Glomerular visceral epithelial cell (primary cell): ENCODE measurements around the gene FAM3A.
A peak's percentile ranks its signal among the peaks of the same experiment; 100 is the strongest.
"Not testable (repeated sequence)": the region's sequence is repeated elsewhere in the genome, so short reads cannot be mapped to it uniquely, and the experiment has no call there.

Source experiments
- DNase-seq: peaks from one replicate; pipeline ENCODE4 v3.0.0-alpha.2; 2016; ENCODE audit errors: extremely low spot score

Gene FAM3A

DNA sequence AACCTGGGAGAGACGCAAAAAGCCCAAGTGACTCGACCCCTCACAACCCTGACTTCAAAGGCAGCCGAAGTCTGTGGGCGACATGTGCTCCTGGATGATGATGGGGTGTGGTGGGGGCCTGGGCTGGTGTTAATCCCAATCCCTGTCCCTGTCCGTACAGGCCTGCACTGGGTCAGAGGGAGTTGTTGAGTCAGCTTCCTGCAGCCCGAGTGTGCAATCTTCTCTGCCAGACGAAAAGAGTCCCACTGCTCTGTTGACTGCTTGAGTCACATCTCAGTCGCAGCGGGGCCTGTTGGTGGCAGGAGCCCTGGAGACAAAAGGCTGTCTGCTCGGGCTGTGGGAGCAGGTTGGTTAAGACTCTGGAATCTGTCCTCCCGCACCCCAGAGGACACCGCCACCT, 10.3 kb downstream of the FAM3A start:
- no peak for DNase-seq

DNA sequence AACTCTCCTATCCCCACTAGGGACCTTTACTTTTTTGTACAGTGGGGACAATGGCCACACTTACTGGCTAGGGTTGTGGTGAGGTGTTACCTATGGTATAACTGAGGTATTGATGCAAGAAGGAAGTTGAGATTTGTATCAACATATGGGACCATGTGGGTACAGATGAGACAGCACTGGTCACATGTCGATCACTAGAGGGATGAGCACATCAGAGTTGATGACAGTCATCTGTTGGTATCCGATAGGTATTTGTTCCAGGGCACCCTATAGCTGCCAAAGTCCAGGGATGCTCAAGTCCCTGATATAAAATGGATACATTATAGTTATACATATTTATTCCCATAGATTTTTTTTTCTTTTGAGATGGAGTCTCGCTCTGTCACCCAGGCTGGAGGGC, 13.0 kb downstream of the FAM3A start:
- DNase-seq: no peak

DNA sequence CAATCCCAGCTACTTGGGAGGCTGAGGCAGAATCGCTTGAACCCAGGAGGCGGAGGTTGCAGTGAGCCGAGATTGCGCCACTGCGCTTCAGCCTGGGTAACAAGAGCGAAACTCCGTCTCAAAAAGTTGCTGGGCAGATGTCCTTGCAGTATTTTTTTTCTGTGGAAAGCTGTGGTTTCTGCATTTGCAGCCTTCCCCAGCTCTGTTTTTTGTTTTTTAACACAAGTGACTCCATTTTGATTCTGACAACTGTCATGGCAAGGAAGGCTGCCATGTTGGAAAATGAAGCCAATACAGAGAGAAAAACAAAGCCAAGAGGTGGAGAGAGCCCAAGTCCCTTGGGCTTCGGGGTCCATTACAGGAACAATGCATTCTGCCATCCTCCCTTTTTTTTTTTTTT, 13.9 kb downstream of the FAM3A start:
- no peak for DNase-seq

DNA sequence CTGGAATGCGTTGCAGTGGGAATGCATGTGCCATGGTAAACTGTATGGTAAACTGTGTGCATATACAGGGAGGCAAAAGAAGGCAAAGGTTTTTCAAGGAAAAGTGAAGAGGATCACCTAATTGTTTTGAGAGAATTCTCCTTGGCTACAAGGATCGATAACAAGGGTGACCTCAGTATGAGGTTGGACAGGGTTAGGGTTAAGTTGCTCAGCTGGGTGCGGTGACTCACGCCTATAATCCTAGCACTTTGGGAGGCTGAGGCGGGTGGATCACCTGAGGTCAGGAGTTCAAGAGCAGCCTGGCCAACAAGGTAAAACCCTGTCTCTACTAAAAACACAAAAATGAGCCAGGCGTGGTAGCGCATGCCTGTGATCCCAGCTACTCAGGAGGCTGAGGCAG, 14.6 kb downstream of the FAM3A start:
- DNase-seq: not testable (repeated sequence)

DNA sequence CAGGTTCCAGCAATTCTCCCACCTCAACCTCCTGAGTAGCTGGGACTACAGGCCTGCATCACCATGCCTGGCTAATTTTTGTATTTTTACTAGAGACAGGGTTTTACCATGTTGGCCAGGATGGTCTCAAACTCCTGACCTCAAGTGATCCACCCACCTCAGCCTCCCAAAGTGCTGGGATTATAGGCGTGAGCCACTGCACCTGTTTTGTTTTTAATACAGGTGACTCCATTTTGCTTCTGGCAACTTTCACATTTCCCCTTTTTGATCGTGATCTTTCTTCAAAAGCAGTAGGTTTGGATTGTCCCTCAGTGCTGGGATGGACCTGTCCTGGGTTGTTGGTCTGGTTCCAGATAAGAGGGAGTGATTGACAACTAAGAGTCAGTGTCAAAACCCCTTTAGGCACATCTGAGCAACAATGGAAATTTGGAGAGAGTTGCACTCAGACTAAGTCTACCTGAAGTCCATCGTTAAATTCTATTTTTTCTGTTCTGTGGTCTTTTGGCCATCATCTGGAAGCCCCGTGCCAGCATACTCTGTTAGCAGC, 19.4 kb downstream of the FAM3A start:
- DNase-seq: not testable (repeated sequence)

DNA sequence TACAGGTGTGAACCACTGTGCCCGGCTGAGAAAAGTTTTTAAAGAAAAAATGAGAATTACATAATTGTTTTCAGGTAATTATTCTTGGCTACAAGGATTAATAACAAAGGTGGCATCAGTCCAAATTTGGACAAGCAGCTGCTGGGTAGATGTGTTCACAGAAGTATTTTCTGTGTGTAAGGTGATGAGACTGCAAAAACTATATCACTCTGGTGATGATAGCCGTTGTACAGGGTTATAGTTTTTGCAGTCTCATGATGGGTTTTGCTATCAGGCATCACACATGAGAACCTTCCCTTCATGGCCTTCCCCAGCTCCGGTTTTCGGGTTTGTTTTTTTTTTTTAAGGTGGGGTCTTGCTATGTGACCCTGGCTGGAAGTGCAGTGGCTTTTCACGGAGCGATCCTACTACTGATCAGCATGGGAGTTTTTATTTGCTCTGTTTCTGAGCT, 20.5 kb downstream of the FAM3A start:
- DNase-seq: no peak

DNA sequence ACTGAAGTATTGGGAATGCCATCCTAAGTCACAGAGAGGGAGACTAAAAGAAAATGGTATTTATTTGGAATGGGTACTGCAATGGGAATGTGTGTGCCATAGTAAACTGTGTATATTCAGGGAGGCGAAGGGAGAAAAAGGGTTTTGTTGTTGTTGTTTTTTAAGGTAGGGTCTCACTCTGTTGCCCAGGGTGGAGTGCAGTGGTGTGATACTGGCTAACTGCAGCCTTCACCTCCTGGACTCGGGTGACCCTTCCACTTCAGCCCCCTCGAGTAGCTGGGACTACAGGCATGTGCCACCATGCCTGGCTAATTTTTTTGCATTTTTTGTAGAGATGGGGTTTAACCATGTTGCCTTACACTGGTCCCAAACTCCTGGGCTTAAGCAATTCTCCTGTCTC, 21.3 kb downstream of the FAM3A start:
- no peak for DNase-seq

DNA sequence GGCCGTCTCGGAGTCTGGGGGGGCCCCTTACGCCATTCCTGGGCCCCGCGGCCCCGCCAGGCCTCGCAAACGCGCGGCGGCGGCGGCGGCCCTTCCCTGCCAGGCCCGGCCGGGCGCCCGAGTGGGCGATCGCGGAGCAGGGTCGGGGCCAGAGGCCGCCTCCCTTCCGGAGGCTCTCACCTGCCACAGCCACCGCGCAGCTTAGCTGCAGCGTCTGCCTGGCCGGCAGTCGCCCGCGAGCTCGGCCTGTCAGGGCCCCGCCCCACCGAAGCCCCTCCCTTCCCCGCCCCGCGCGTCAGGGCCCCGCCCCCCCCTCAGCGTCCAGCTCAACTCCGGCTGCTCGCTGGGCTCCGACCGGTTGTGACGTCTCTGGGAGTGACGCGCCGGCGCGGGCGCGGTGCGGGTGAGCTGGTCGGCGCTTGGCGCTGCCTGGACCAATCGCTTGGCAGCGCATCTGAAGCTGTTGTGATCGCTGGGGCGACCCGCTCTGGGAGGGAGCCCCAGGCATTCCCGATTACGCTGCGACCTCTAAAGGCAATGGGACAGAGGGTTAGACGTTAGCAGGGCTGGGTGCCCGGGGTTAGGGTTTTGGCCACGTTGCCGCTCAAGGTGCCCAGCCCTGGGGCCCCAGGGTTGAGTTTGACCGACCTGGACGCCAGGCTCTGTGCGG, 25.5 kb downstream of the FAM3A start, which contains the start of gene SLC10A3:
SLC10A3 (minus strand) TSS at position 216 of the 670 bp plus-strand sequence. CDS start 1,689 bp downstream, outside the sequence.
- peak; percentile 93 for DNase-seq

DNA sequence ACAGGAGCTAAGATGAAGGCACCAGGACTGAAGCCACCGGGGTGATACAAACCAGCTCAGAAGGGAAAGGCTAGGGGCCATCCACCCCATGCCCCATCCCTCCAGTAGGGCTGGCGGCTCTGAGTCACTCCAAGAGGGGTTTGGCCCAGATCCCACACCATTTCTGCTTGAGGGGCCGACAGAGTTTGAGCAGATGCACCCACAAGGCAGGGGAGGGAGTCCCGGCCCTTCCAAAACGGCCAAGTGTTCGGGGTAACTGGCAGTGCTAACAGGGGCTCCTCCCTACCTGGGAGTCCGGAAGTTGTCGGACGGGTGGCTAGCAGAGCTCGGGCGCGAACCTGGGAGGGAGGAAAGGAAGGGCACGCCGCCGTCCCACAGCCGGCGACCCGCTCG, 26.0 kb downstream of the FAM3A start:
- peak; percentile 62 for DNase-seq

DNA sequence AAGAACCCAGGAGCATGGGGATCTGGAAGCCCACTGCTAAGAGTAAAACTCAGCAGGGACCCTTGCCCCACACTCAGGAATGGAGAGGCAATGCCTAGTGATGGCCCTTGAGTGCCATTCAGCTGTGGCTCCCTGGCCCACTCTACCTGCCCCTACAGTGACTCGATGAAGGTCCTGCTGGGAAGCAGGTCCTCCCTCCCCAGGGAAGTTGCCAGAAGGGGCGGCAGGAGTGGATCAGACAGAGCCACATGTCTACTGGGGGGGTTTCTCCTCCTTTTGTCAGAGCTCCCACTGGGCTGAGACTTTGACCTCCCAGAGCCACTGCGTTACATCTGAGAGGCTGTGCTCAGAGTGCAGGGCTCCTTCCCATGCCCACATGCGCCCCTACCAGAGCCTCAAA, 26.9 kb downstream of the FAM3A start:
- no peak for DNase-seq

DNA sequence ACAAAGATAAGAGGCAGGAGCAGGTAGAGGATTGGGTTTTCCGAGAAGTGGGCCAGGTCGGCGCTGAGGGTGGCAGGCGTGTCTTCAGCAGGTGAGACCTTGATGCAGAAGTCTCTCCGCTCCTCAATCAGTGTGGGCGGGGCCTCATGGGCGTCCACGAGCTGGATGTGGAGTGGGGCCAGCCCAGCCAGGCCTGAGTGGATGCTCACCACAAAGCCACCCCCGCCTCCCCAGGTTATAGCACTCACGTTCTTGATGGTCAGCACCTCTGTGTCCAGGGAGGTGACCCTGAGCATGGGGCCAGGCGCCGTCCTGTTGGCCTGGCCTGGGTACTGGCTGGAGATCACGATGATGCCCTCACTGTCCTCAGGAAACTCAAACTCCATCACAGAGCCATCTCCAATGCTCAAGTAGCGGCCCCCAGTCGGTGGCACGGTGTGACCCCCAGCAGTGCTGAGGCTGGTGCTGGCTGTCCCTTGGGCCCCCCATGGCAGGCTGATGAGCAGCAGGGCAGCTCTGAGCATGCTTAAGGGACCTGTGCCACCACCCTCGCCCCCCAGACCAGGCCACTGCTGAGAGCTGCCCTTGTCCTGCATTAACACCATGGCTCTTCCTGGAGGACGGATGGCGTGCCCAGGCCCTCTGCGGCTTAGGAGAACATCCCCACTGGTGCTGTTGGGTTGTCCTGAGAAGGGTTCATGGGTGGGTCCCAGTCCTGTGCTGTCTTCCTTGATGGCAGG, 27.5 kb downstream of the FAM3A start:
- no peak for DNase-seq

DNA sequence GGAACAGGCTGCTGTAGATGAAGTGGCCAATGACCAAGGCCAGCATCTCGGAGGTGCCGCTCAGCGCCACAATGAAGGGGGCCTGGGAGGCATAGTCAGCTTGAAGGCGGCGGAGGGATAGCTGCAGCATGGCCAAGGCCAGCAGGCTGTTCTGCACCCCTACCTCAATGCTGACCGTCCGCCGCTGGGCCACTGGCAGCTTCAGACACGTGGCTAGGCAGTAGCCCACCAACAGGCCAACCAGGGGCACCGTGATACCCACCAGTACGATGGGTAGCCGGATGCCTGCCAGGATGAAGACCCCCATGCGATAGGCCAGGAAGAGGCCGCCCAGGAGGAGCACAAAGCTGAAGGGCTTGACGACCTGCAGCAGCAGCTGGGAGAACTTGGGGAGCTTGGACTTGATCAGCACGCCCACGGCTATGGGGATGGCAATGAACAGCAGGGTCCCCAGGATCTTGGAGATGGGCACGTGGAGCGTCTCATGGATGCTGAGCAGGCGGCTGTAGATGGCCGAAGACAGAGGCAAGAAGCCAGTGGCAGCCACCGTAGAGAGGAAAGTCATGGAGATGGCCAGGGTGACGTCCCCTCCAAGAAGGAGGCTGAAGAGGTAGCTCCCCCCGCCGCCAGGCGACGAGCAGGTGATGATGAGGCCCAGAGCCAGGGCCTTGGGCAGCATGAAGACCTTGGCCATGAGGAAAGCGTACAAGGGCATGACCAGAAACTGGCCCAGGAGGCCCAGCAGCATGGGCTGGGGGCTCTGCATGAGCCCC, 28.3 kb downstream of the FAM3A start:
- DNase-seq: no peak

DNA sequence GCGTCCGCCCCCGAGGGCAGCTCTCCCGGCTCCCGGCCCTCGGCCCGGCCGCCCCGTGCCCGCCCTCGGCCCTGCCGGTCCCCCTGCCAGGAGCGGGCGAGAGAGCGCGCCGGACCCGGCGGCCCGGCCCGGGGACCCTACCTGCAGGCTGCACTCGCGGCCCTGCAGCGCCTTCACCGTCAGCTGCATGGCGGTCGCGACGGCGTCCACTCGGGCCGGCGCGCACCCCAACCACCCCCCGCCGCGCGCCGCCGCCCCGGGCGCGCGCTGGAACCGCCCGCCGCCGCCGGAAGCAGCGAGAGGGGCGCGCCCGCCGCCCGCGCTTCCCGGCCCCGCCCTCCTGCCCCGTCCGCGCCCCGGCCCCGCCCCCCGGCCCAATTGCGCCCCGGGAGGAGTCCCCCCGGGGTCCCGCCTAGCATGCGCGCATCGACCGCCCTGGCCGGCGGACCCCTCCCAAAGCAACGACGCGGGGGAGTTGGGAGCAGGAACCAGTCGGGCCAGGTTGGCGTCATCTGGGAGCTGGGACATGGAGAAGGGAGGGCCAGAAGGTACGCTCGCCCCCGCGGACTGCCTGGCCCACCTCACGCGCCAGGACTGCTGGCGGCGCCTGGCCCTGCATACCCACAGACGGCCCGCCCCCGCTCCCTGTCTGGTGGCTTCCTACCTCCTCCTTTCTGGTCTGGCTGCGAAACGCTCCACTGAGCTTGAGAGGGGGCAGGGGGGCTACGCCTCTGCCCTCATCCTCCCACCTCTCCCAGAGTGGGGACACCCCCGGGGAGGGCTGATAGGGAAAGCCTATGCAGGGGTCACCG, 29.4 kb downstream of the FAM3A start, which contains the start of gene UBL4A:
UBL4A (minus strand) TSS at position 220 of the 812 bp plus-strand sequence; CDS start at position 189, 31 bp downstream.
- DNase-seq: peak; percentile 69

DNA sequence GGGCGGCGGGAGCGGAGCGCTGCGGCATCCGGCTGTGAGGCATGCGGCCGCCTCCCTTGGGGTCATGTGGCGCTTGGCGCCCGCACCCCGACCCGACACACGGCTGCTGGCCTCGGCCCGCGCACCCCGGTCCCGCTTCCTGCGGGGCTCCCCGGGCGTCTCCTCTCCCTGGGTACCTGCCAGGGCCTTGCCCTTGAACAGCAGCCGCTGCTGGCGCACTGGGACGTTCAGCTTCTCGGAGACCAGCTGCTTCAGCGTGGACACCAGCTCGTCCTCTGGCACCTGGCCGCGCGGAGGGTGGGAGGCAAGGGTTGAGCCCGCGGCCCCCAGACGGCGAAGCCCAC, 30.0 kb downstream of the FAM3A start:
- no peak for DNase-seq

DNA sequence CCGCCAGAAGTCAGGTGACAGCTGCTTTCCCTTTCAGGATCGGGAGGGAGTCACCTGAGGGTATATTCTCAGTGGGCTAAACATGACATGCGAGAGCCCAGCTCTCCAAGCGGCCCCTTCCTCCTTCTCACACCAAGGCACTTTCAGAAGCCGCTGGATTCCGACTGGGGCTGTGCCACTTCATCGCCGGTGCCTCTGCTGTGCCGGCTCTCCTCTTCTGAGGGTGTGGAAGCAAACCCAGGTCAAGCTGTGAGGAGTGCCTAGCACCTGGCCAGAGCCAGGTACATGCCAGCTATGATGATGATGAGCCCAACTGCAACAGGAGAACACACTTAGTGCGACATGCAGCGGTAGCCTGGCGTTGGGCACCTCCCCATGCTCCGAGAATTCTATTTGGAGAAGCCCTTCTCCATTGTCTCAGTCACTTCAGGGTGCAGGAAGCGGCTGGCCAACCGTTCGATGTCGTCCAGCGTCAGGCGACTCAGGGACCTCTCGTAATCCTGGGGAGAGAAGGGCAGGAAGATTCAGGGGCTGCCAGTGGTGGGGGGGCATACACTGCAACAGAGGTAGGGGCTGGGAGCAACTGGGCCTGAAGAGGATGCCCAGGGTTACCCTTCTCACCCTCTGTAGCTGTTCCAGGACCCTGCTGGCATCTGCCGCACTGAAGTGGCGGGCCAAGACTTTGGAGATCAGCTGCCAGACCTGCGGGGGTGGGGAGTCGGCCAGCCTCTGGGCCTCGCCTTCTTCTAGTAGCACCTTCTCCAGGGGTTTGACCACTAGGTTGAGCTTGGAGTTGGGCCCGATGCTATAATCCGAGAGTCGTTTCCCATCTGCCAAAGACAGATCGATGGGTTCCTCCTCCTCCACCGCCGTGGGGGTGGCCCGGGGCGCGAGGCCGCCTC, 30.6 kb downstream of the FAM3A start:
- no peak for DNase-seq

DNA sequence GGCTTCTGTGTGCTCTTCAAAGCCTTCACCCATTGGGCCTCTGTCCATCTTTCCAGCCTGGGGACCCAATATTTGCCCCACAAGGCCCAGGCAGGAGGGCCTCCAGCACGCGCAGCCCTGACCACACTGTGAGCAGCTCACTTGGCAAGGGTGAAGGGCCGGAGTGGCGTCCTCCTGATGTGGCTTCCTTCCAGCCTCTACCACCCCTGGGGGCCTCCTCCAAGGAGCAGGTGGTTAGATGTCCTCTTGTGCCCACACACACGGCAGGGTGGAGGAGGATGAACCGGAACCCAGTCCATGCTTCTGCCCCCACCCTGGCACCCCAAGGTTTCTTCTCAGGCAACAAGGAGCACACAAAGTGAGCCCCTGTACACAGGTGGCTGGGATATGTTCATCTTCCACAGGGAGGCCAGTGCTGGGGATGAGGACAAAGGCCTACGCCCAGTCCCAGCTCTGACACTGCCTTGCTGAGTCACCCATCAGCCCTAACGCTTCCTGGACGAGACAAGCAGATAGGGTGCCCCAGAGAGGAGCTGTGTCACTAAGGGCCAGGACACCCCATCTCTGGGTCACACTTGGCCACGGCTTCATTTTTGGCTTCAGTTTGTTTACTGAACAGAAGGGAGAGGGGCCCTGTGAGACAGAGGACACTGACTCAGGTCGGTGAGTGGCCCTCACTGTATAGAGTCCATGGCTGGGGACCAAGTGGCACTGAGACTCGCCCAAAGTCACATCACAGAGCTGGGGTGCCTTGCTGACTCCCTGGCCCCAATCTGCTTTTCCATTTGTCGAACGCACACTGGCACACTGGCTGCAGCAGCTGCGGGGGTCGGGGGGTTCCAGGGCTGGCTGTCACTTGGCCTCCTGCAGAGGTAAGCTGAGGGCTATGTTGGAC, 31.5 kb downstream of the FAM3A start:
- no peak for DNase-seq

DNA sequence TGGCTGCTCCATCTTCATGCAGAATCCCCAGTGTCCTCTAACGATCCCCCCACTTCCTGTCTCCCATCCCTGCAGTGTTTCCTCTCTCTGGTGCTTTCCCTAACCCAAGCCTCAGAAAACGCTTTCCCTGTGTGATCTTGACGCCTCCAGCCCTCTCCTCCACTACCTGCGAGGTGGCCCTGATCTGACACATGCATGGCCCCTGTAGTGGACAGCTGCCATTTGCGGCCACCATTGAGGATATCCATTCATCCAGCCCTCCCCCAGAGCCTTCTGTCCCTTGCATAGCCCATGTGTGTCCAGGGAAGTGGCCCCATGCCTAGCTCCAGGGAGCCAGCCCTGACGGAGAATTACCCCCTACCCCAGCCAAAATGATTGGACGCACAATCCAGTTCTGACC, 32.7 kb downstream of the FAM3A start:
- no peak for DNase-seq

DNA sequence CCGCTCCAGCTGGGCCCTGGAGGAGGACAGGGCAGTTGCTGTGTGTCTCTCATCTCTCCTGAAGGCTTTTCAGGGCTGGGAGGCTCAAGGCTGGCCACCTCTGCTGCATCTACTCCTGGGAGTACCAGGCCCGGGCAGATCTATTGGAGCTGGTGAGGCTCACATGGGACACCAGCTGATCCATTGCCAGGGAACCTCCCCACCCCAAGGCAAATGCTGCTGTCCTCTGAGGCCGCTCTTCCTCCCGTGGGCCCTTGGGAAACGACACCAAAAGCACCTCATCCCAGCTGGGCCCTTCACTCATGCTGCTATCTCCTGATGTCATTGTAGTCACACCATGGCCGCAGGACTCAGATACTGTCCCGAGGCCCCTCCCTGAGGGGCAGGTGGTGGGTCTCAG, 33.2 kb downstream of the FAM3A start:
- DNase-seq: no peak

DNA sequence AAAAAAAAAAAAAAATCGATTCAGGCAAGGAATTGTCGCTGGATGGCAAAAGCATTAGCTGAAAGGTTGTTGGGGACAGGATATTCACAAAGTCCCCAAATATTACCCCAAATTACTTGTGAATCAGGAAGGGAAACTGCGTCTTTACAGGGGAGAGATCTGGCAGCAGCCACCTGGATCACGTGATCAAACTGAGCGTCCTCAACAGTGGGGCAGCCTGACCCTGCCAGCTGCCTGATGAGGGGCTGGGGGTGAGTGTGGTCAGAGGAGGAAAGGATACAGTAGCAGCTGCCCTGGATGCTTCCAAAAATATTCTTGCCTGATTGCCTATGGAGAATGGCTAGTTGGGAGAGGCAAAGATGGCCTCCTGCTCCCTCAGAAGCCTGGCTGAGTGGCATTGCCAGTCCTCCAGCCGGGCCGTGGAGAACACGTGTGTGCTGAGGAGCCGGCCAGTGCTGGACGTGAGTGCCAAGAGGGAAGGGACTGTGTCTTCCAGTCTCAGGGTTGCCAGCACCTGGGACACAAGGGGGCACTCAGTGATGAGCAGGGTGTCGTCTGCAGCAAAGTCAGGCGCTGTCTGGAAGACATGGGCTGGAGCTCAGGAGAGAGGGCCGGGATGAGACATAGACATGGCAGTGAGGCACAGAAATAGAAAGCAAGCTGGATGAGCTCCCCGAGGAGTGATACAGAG, 34.0 kb downstream of the FAM3A start:
- no peak for DNase-seq
